Measurements from ENCODE around the gene ADIRF. TPM values are rescaled to one million over a fixed set of nuclear protein-coding genes. Genes with fewer than 3 reads are reported as not detected.
A peak's percentile ranks its signal among the peaks of the same experiment; 100 is the strongest.

ADIRF gene
- total RNA-seq, 1 donor from 2014 or later: not detected

DNA sequence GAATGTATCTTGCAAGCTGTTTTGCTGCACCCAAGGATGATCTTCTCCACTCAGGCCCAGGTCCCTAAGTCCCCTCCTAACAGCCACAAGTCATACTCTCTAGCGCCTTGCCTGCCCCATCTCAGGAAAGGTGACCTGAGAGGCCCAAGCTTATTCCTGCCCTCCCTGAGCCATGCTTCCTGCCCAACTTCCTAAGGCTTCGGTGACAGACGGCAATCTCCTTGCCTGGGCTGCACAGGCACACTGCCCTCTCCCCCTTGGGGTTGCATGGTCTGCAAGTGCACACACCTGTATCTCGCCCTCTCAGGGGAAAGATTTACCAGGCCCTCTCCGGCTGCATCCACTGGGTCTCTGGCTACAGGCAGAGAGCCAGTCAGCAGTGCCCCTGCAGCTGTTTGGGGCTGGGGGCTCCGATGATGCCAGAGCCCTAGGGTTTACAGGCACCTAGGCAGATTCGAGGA, 771 bp upstream of the ADIRF start:
- Mint-ChIP-seq H3K27ac (no peak overlapping the region), H3K9me3 (no peaks in the 10 kb centered on the region), H3K4me1 (peaks cover 38% of the 10 kb centered on the region), H3K36me3 (no peaks in the 10 kb centered on the region), H3K4me3 (no peak overlapping the region), H3K27me3 (ENCODE audit: insufficient read depth, low read depth) (peaks cover 14% of the 10 kb centered on the region)
- Histone ChIP-seq H3K4me2 (no peak overlapping the region), H4K20me1 (ENCODE audit: low read depth) (no peaks in the 10 kb centered on the region), H3K36me3 (no peaks in the 10 kb centered on the region), H3F3A (ENCODE audit: low read depth) (peaks cover 31% of the 10 kb centered on the region), H3K9ac (no peak overlapping the region), H3K79me2 (ENCODE audit: low read depth) (no peaks in the 10 kb centered on the region), H3K4me3 (no peak overlapping the region), H3K27me3 (peaks cover 18% of the 10 kb centered on the region), H3K4me1 (peaks cover 35% of the 10 kb centered on the region), H3K9me3 (ENCODE audit: low read depth) (no peaks in the 10 kb centered on the region), H2AFZ (replicated peaks) (no peak overlapping the region), H3K27ac (no peak overlapping the region)
- no peak for DNase-seq (ENCODE audit: low spot score)
- TF ChIP-seq EZH2phosphoT487 (IDR thresholded peaks at IDR 0.05) (no peak), EZH2 (IDR thresholded peaks at IDR 0.05) (no peak), CTCF (IDR thresholded peaks at IDR 0.05) (no peak)

DNA sequence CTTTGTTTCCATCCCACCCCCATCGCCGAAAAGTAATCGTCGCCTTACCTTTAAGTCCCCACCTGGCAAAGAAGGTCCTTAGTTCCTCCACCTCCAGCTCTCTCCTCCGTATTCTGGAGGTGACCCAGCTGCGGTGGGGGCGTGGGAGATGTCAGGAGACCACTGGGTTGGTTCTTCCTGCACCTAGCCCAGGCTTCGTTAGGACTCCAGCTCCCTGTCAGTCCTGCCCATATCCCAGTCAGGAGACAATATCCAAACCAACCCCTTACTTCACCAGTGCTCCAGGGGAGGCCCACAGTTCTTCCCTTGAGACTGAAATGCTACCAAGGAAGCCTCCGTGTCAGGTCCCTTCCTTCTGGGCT, 693 bp downstream of the ADIRF start:
- H3K79me2 ChIP-seq (ENCODE audit: low read depth): no peaks in the 10 kb centered on the region
- H3K9me3 ChIP-seq (ENCODE audit: low read depth): no peaks in the 10 kb centered on the region
- peaks cover 30% of the 10 kb centered on the region for H3K27me3 ChIP-seq
- no peak overlapping the region for H3K4me2 ChIP-seq
- no peaks in the 10 kb centered on the region for H3K36me3 ChIP-seq
- H2AFZ ChIP-seq (replicated peaks): no peak overlapping the region
- H3K4me1 Mint-ChIP-seq: peaks cover 38% of the 10 kb centered on the region
- TF ChIP-seq EZH2phosphoT487 (IDR thresholded peaks at IDR 0.05) (no peak), EZH2 (IDR thresholded peaks at IDR 0.05) (no peak)
- H3K4me3 Mint-ChIP-seq: no peak overlapping the region
- DNase-seq (ENCODE audit: low spot score): no peak
- H3K9me3 Mint-ChIP-seq: no peaks in the 10 kb centered on the region
- H3K36me3 Mint-ChIP-seq: no peaks in the 10 kb centered on the region
- H3K4me3 ChIP-seq: no peak overlapping the region
- peaks cover 17% of the 10 kb centered on the region for H3K27me3 Mint-ChIP-seq (ENCODE audit: insufficient read depth, low read depth)
- H4K20me1 ChIP-seq (ENCODE audit: low read depth): no peaks in the 10 kb centered on the region
- H3K9ac ChIP-seq: no peak overlapping the region
- H3K4me1 ChIP-seq: peaks cover 35% of the 10 kb centered on the region
- no peak overlapping the region for H3K27ac ChIP-seq
- H3F3A ChIP-seq (ENCODE audit: low read depth): peaks cover 32% of the 10 kb centered on the region
- peak overlapping the region; percentile 50 for H3K27ac Mint-ChIP-seq

GRCh38 chr10:86969421-86970041, 1.2 kb downstream of the ADIRF start:
- TF ChIP-seq CTCF (IDR thresholded peaks at IDR 0.05) (no peak), EZH2phosphoT487 (IDR thresholded peaks at IDR 0.05) (no peak), EZH2 (IDR thresholded peaks at IDR 0.05) (no peak)
- peak overlapping the region; percentile 50 for H3K27ac Mint-ChIP-seq
- H3K4me3 Mint-ChIP-seq: peak overlapping the region; percentile 30
- no peaks in the 10 kb centered on the region for H3K36me3 Mint-ChIP-seq
- Histone ChIP-seq H4K20me1 (ENCODE audit: low read depth) (no peaks in the 10 kb centered on the region), H2AFZ (replicated peaks) (no peak overlapping the region), H3K4me2 (peak overlapping the region; percentile 79), H3K4me1 (peaks cover 35% of the 10 kb centered on the region), H3K79me2 (ENCODE audit: low read depth) (no peaks in the 10 kb centered on the region), H3K27me3 (peaks cover 30% of the 10 kb centered on the region), H3K9me3 (ENCODE audit: low read depth) (no peaks in the 10 kb centered on the region), H3K4me3 (no peak overlapping the region), H3F3A (ENCODE audit: low read depth) (peaks cover 32% of the 10 kb centered on the region), H3K36me3 (no peaks in the 10 kb centered on the region), H3K9ac (no peak overlapping the region), H3K27ac (no peak overlapping the region)
- H3K9me3 Mint-ChIP-seq: no peaks in the 10 kb centered on the region
- no peak for DNase-seq (ENCODE audit: low spot score)
- peaks cover 17% of the 10 kb centered on the region for H3K27me3 Mint-ChIP-seq (ENCODE audit: insufficient read depth, low read depth)
- peaks cover 38% of the 10 kb centered on the region for H3K4me1 Mint-ChIP-seq
